DND-41 (cell line): Measurements from ENCODE around the gene GINS2.
A peak's percentile ranks its signal among the peaks of the same experiment; 100 is the strongest.

Source experiments
- ATAC-seq: fragments of 200-7000 bp; cut with Tn5 transposase; 3 replicates; pipeline ENCODE4 v1.9.1; 2021; ENCODE audit warnings: low read depth; ENCODE audit not compliant: insufficient read depth
- DNase-seq: peaks from one replicate; pipeline ENCODE4 v3.0.0-alpha.2; 2020
- H2AFZ ChIP-seq: 2 replicates; pipeline ENCODE4 v1.6.0; 2012; ENCODE audit warnings: low read depth, low read length
- H3K27ac ChIP-seq: 2 replicates; pipeline ENCODE4 v1.5.1; 2012; ENCODE audit warnings: low read length, inconsistent platforms
- H3K27me3 ChIP-seq: fragments of 200-600 bp; sonication (generic); 2 replicates; pipeline ENCODE4 v1.6.0; 2012; ENCODE audit warnings: low read length, mild to moderate bottlenecking, inconsistent platforms; ENCODE audit not compliant: insufficient read depth, poor library complexity
- H3K36me3 ChIP-seq: 2 replicates; pipeline ENCODE4 v1.5.1; 2012; ENCODE audit warnings: low read length, inconsistent platforms; ENCODE audit not compliant: insufficient read depth
- H3K4me1 ChIP-seq: 2 replicates; pipeline ENCODE4 v1.5.1; 2012; ENCODE audit warnings: mild to moderate bottlenecking, low read length; ENCODE audit not compliant: insufficient read depth
- H3K4me2 ChIP-seq: 2 replicates; pipeline ENCODE4 v1.6.0; 2012; ENCODE audit warnings: mild to moderate bottlenecking, moderate library complexity, low read length, inconsistent platforms; ENCODE audit not compliant: insufficient read depth
- H3K4me3 ChIP-seq, 2 experiments: fragments of 200-600 bp in 1 of 2; shearing (Covaris generic) in 1 of 2; 2 replicates each; pipeline ENCODE4 v1.5.1; 2012 to 2016; ENCODE audit warnings: inconsistent platforms in 2 of 2, low read length in 2 of 2, mild to moderate bottlenecking in 2 of 2, low read depth in 1 of 2, moderate library complexity in 1 of 2
- H3K79me2 ChIP-seq: 2 replicates; pipeline ENCODE4 v1.6.0; 2012; ENCODE audit warnings: low read length, inconsistent platforms; ENCODE audit not compliant: insufficient read depth
- H3K9ac ChIP-seq: 2 replicates; pipeline ENCODE4 v1.6.0; 2012; ENCODE audit warnings: low read depth, mild to moderate bottlenecking, inconsistent platforms, low read length, moderate library complexity
- H3K9me3 ChIP-seq: 2 replicates; pipeline ENCODE4 v1.5.1; 2012; ENCODE audit warnings: low read length, moderate library complexity, mild to moderate bottlenecking, inconsistent platforms; ENCODE audit not compliant: insufficient read depth, severe bottlenecking
- H4K20me1 ChIP-seq: 2 replicates; pipeline ENCODE4 v1.6.0; 2012; ENCODE audit warnings: low read length; ENCODE audit not compliant: insufficient read depth
- EZH2 ChIP-seq: IDR thresholded peaks from 3 replicates; pipeline ENCODE4 v1.6.1; 2012; ENCODE audit warnings: borderline replicate concordance, low read depth, mild to moderate bottlenecking, moderate library complexity, low read length, inconsistent platforms; ENCODE audit not compliant: severe bottlenecking
- TF ChIP-seq, protein P1 (sequence below): IDR thresholded peaks from 2 replicates; pipeline ENCODE4 v1.5.1; 2012; ENCODE audit warnings: borderline replicate concordance, low read length, moderate library complexity, mild to moderate bottlenecking; ENCODE audit not compliant: poor library complexity, severe bottlenecking; ENCODE audit errors: extremely low read depth

The GINS2 gene

GRCh38 chr16:85728879-85729278 lies 40.1 kb upstream of the GINS2 start:
- H3K4me1 ChIP-seq: no peaks in the 10 kb centered on the region
- H2AFZ ChIP-seq: no peak overlapping the region
- H3K4me2 ChIP-seq: no peak overlapping the region
- no peak overlapping the region for H3K4me3 ChIP-seq
- TF ChIP-seq, protein P1, sequence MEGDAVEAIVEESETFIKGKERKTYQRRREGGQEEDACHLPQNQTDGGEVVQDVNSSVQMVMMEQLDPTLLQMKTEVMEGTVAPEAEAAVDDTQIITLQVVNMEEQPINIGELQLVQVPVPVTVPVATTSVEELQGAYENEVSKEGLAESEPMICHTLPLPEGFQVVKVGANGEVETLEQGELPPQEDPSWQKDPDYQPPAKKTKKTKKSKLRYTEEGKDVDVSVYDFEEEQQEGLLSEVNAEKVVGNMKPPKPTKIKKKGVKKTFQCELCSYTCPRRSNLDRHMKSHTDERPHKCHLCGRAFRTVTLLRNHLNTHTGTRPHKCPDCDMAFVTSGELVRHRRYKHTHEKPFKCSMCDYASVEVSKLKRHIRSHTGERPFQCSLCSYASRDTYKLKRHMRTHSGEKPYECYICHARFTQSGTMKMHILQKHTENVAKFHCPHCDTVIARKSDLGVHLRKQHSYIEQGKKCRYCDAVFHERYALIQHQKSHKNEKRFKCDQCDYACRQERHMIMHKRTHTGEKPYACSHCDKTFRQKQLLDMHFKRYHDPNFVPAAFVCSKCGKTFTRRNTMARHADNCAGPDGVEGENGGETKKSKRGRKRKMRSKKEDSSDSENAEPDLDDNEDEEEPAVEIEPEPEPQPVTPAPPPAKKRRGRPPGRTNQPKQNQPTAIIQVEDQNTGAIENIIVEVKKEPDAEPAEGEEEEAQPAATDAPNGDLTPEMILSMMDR: peak; percentile 37
- TF ChIP-seq EZH2: no peak
- DNase-seq (no peak), ATAC-seq (no peak)
- H3K9ac ChIP-seq: no peak overlapping the region
- H3K9me3 ChIP-seq: no peaks in the 10 kb centered on the region
- no peaks in the 10 kb centered on the region for H3K79me2 ChIP-seq
- no peaks in the 10 kb centered on the region for H3K36me3 ChIP-seq
- H3K27ac ChIP-seq: no peak overlapping the region
- H3K27me3 ChIP-seq: peaks cover 4% of the 10 kb centered on the region
- H4K20me1 ChIP-seq: no peaks in the 10 kb centered on the region

DNA sequence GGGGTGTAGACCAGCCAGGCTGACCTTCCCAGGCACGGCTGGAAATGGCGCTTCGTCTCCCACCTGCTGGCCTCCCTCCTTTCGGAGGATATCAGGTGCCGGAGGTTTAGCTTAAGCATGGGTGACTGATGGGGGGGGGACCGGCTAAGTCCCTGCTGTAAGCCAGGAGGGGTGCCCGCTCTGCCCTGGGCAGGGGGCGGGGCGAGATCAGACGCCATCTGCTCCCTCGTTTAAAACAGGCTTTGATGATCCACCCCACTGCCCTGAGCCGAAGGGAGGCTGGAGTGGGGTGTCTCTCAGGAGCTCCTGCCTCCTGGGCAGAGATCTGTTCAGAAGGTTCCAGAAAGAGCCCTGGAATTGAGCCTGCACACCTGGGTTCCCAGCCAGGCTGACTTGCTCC lies 36.2 kb upstream of the GINS2 start:
- no peak overlapping the region for H3K27ac ChIP-seq
- H3K9ac ChIP-seq: no peak overlapping the region

DNA sequence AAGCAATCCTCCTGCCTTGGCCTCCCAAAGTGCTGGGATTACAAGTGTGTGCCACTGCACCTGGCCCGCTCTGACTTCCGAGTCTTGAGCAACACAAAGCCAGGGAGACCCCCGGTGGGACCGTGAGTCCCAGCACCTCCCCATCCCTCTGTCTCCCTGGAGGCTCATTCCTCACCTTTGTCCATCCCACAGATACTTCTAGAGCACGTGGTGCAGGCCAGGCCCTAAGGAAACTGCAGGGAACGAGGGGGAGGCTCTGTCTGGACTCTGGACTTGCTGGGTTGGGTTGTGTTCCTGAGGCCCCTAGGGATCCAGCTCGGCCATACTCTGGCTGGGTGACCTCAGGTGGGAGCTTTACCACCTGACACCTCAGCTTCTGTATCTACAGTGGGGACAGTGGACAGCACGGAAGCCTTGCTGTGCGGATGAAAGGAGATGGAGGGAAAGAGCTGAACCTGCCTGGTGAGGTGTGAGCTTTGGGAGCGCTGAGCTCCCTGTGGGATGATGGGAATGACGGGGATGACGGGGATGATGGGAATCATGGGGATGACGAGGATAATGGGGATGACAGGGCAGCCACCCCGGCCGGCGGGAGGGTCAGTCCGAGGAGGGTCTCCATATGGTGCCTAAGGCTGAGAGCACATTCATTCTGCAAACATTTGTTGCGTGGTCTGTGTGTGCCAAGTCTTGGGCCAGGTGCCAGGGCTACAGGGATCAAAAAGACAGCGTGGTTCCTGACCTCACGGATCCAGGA lies 35.5 kb upstream of the GINS2 start:
- no peak for ATAC-seq
- Histone ChIP-seq H4K20me1 (no peaks in the 10 kb centered on the region), H3K27me3 (peaks cover 4% of the 10 kb centered on the region), H3K9ac (no peak overlapping the region), H3K9me3 (no peaks in the 10 kb centered on the region), H3K4me1 (no peaks in the 10 kb centered on the region), H3K79me2 (no peaks in the 10 kb centered on the region), H3K4me2 (no peak overlapping the region), H3K27ac (no peak overlapping the region), H3K4me3 (no peak overlapping the region), H2AFZ (no peak overlapping the region), H3K36me3 (no peaks in the 10 kb centered on the region)
- no peak for DNase-seq
- no peak for TF ChIP-seq EZH2
- TF ChIP-seq, protein P1: no peak

More for the DNA sequence above, 36.2 kb upstream of the GINS2 start:
- Histone ChIP-seq H3K4me2 (no peak overlapping the region), H2AFZ (no peak overlapping the region), H3K27me3 (peaks cover 4% of the 10 kb centered on the region), H3K4me3 (no peak overlapping the region), H3K4me1 (no peaks in the 10 kb centered on the region), H4K20me1 (no peaks in the 10 kb centered on the region), H3K9me3 (no peaks in the 10 kb centered on the region), H3K79me2 (no peaks in the 10 kb centered on the region), H3K36me3 (no peaks in the 10 kb centered on the region)
- ATAC-seq (no peak), DNase-seq (no peak)
- TF ChIP-seq, protein P1: no peak
- no peak for TF ChIP-seq EZH2
